ENCODE measurements around the gene A4GALT.

The A4GALT gene

DNA sequence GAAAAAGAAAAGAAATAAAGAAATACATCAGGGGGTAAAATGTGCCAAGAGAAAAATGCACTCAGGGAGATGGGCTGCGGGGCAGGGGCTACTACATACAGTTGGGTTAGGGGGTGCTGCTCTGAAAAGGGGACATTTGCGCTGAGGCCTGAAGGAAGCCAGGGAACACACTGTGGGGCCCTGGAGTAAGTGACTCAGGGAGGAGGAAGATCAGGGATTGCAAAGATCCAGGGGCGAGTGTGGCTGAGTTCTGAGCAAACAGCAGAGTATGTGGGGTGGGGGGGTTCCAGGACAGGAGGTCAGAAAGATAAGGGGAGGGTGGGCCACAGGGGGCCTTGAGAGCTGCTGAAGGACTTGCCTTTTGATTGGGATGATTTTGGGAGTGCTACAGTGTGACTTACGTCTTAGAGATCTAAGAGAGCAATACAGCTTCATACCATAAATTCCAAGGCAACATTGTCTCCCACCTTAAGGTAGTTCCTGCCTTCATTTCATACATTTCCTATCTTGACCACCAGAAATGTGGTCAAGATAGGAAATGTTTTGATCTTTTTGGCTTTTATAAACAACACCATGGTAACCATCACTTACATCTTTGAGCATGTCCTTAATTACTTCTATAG is 5.8 kb downstream of the A4GALT start:
- peaks cover 5% of the 10 kb centered on the region for H3K27me3 ChIP-seq (ENCODE audit: control insufficient read depth, insufficient read depth, low read length)
- no peak overlapping the region for H3K4me2 ChIP-seq (ENCODE audit: low read length)
- peaks cover 12% of the 10 kb centered on the region for H3K4me1 ChIP-seq (ENCODE audit: control insufficient read depth, insufficient read depth, low read length)
- H3K9me3 ChIP-seq (replicated peaks; ENCODE audit: low read length): no peaks in the 10 kb centered on the region
- H3K9ac ChIP-seq (ENCODE audit: low read depth, low read length): no peak overlapping the region
- H3K36me3 ChIP-seq (ENCODE audit: insufficient read depth, low read length): no peaks in the 10 kb centered on the region
- H3K4me3 ChIP-seq (ENCODE audit: low read length): no peak overlapping the region

DNA sequence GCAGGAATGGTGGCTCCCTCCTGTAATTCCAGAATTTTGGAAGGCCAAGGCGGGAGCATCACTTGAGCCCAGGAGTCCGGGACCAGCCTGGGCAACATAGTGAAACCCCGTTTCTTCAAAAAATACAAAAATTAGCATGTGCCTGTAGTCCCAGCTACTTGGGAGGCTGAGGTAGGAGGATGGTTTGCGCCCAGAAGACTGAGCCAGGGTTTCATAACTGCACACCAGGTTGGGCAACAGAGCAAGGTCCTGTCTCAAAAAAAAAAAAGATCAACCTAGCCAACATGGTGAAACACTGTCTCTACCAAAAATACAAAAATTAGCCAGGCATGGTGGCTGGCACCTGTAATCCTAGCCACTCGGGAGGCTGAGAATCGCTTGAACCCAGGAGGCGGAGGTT is 6.4 kb downstream of the A4GALT start:
- peaks cover 6% of the 10 kb centered on the region for H3K4me1 ChIP-seq (ENCODE audit: control insufficient read depth, insufficient read depth, low read length)
- H3K4me2 ChIP-seq (ENCODE audit: low read length): no peak overlapping the region
- no peaks in the 10 kb centered on the region for H3K27me3 ChIP-seq (ENCODE audit: control insufficient read depth, insufficient read depth, low read length)
- H3K9ac ChIP-seq (ENCODE audit: low read depth, low read length): no peak overlapping the region
- H3K4me3 ChIP-seq (ENCODE audit: low read length): no peak overlapping the region
- no peaks in the 10 kb centered on the region for H3K9me3 ChIP-seq (replicated peaks; ENCODE audit: low read length)
- H3K36me3 ChIP-seq (ENCODE audit: insufficient read depth, low read length): no peaks in the 10 kb centered on the region

DNA sequence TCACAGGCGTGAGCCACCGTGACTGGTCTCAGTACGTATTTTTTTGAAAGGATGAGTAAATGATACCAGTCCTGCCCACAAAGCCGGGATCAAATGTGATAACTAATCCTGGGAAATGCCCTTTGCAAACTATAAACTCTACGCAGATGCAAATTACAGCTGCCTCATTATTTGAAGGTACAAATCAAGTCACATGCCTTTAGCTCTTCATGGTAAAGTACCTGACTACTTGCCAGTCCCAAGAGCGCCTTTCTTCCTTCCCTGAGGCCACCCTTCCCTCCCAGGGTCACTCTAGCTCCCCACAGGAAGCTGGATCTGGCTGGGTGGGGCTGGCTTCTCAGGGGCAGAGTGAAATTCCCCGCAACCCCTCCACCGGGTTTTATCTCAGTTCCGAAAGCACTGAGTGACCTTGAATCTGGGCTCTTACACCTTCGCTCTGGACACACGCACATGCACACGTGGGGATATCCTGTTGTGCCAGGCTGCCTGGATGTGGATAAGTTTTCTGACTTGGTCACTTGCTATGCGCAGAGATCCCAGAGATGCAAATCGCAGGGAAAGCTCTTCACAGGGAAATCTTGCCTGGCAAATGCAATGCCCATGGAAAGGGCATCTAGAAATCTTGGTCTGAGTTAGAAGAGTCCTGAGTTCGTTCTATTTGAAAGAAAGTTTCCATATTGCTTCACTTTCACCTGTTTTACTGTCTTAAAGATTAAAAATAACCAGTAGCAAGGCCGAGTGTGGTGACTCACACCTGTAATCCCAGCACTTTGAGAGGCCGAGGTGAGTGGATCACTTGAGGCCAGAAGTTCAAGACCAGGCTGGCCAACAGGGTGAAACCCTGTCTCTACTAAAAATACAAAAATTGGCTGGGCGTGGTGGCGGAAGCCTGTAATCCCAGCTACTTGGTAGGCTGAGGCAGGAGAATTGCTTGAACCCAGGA is 8.5 kb downstream of the A4GALT start:
- Histone ChIP-seq H3K4me2 (ENCODE audit: low read length) (no peak overlapping the region), H3K9me3 (replicated peaks; ENCODE audit: low read length) (no peaks in the 10 kb centered on the region), H3K36me3 (ENCODE audit: insufficient read depth, low read length) (no peaks in the 10 kb centered on the region), H3K9ac (ENCODE audit: low read depth, low read length) (no peak overlapping the region), H3K4me3 (ENCODE audit: low read length) (no peak overlapping the region), H3K4me1 (ENCODE audit: control insufficient read depth, insufficient read depth, low read length) (peaks cover 3% of the 10 kb centered on the region), H3K27me3 (ENCODE audit: control insufficient read depth, insufficient read depth, low read length) (no peaks in the 10 kb centered on the region)

DNA sequence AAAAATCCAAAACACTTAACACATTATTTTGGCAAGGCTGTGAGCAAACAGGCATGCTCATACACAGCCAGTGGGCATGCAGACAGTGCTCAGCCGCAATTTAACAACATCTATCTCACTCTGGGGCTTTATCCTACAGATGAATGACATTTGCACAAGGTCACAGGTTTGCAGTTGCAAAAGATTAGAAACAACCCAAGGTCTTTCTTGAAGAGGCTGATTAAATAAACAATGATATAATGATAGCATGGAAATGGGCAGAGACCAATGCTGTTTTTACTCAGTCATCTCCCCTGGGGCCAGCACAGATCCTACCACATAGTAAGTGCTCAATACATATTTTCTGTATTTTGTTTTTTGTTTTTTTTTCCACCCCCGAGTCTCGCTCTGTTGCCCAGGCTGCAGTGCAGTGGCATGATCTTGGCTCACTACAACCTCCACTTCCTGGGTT is 9.4 kb downstream of the A4GALT start:
- no peaks in the 10 kb centered on the region for H3K9me3 ChIP-seq (replicated peaks; ENCODE audit: low read length)
- no peaks in the 10 kb centered on the region for H3K27me3 ChIP-seq (ENCODE audit: control insufficient read depth, insufficient read depth, low read length)
- no peak overlapping the region for H3K4me3 ChIP-seq (ENCODE audit: low read length)
- H3K4me2 ChIP-seq (ENCODE audit: low read length): no peak overlapping the region
- no peaks in the 10 kb centered on the region for H3K36me3 ChIP-seq (ENCODE audit: insufficient read depth, low read length)
- no peaks in the 10 kb centered on the region for H3K4me1 ChIP-seq (ENCODE audit: control insufficient read depth, insufficient read depth, low read length)
- H3K9ac ChIP-seq (ENCODE audit: low read depth, low read length): no peak overlapping the region

GRCh38 chr22:42708417-42708816 is 12.3 kb downstream of the A4GALT start:
- Histone ChIP-seq H3K27me3 (ENCODE audit: control insufficient read depth, insufficient read depth, low read length) (no peaks in the 10 kb centered on the region), H3K4me1 (ENCODE audit: control insufficient read depth, insufficient read depth, low read length) (no peaks in the 10 kb centered on the region), H3K9ac (ENCODE audit: low read depth, low read length) (no peak overlapping the region), H3K4me2 (ENCODE audit: low read length) (no peak overlapping the region), H3K9me3 (replicated peaks; ENCODE audit: low read length) (no peaks in the 10 kb centered on the region), H3K36me3 (ENCODE audit: insufficient read depth, low read length) (no peaks in the 10 kb centered on the region), H3K4me3 (ENCODE audit: low read length) (no peak overlapping the region)

DNA sequence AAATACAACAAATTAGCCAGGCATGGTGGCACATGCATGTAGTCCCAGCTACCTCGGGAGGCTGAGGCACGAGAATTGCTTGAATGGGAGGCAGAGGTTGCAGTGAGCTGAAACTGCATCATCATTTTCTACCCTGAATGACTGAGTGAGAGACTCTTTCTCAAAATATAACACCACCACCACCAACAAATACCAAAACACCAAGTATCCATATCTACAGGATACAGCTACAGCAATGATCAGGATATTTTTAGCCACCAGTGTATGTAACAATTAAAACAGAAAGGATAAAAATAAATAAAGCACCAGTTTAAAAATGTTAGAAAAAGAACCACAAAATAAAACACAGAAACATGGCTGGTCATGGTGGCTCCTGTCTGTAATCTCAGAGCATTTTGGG is 13.2 kb downstream of the A4GALT start:
- no peaks in the 10 kb centered on the region for H3K4me1 ChIP-seq (ENCODE audit: control insufficient read depth, insufficient read depth, low read length)
- H3K4me3 ChIP-seq (ENCODE audit: low read length): no peak overlapping the region
- no peaks in the 10 kb centered on the region for H3K27me3 ChIP-seq (ENCODE audit: control insufficient read depth, insufficient read depth, low read length)
- no peak overlapping the region for H3K4me2 ChIP-seq (ENCODE audit: low read length)
- H3K9ac ChIP-seq (ENCODE audit: low read depth, low read length): no peak overlapping the region
- no peaks in the 10 kb centered on the region for H3K9me3 ChIP-seq (replicated peaks; ENCODE audit: low read length)
- no peaks in the 10 kb centered on the region for H3K36me3 ChIP-seq (ENCODE audit: insufficient read depth, low read length)

DNA sequence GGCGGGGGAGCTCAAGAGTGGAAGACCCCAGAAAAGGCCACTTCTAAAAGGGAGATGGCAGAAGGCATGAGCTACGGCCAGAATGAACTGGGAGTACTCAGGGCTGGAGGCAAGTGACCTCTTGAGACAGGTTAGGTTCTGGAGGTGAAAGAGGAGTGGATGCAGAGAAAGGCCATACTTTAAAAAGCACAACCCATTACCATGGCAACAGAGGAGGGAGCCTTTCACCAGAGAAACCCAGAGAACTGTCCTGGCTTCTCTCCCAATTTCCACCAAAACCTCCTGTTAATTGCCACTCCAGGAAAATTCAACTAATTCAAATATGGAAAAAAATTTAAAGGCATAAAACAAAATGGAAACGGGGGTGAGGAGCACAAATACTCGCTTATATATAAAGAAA is 15.8 kb downstream of the A4GALT start:
- Histone ChIP-seq H3K4me1 (ENCODE audit: control insufficient read depth, insufficient read depth, low read length) (no peaks in the 10 kb centered on the region), H3K4me3 (ENCODE audit: low read length) (no peak overlapping the region), H3K4me2 (ENCODE audit: low read length) (no peak overlapping the region), H3K36me3 (ENCODE audit: insufficient read depth, low read length) (no peaks in the 10 kb centered on the region), H3K9me3 (replicated peaks; ENCODE audit: low read length) (no peaks in the 10 kb centered on the region), H3K27me3 (ENCODE audit: control insufficient read depth, insufficient read depth, low read length) (no peaks in the 10 kb centered on the region), H3K9ac (ENCODE audit: low read depth, low read length) (no peak overlapping the region)

DNA sequence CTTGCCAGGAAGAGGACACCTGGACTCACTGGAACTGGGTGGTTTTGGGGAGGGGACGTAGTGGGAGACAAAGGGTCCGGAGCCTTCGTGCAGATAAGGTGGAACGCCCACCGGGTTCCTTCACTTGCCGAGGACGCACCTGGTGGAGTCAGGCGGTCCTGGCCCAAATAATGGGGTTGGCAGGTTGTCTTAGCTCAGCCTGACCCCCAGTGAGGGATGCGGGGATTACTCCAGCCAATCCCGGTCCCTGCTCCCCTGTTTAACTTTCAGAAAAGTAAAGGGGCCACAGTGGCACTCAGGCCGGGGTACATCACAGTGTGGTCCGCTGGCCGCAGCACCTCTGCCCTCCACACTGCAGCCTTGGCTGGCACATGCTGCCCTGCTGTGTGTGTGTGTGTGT is 18.0 kb downstream of the A4GALT start:
- H3K4me3 ChIP-seq (ENCODE audit: low read length): no peak overlapping the region
- peaks cover 20% of the 10 kb centered on the region for H3K4me1 ChIP-seq (ENCODE audit: control insufficient read depth, insufficient read depth, low read length)
- H3K27me3 ChIP-seq (ENCODE audit: control insufficient read depth, insufficient read depth, low read length): no peaks in the 10 kb centered on the region
- no peak overlapping the region for H3K4me2 ChIP-seq (ENCODE audit: low read length)
- no peaks in the 10 kb centered on the region for H3K9me3 ChIP-seq (replicated peaks; ENCODE audit: low read length)
- no peak overlapping the region for H3K9ac ChIP-seq (ENCODE audit: low read depth, low read length)
- H3K36me3 ChIP-seq (ENCODE audit: insufficient read depth, low read length): no peaks in the 10 kb centered on the region

GRCh38 chr22:42701694-42702093 is 19.0 kb downstream of the A4GALT start:
- H3K4me3 ChIP-seq (ENCODE audit: low read length): no peak overlapping the region
- no peaks in the 10 kb centered on the region for H3K9me3 ChIP-seq (replicated peaks; ENCODE audit: low read length)
- H3K4me1 ChIP-seq (ENCODE audit: control insufficient read depth, insufficient read depth, low read length): peaks cover 26% of the 10 kb centered on the region
- H3K36me3 ChIP-seq (ENCODE audit: insufficient read depth, low read length): no peaks in the 10 kb centered on the region
- H3K4me2 ChIP-seq (ENCODE audit: low read length): no peak overlapping the region
- no peaks in the 10 kb centered on the region for H3K27me3 ChIP-seq (ENCODE audit: control insufficient read depth, insufficient read depth, low read length)
- H3K9ac ChIP-seq (ENCODE audit: low read depth, low read length): no peak overlapping the region

- Histone ChIP-seq H3K36me3 (ENCODE audit: insufficient read depth, low read length) (no peaks in the 10 kb centered on the region), H3K9me3 (replicated peaks; ENCODE audit: low read length) (no peaks in the 10 kb centered on the region), H3K27me3 (ENCODE audit: control insufficient read depth, insufficient read depth, low read length) (no peaks in the 10 kb centered on the region), H3K4me2 (ENCODE audit: low read length) (no peak overlapping the region), H3K4me1 (ENCODE audit: control insufficient read depth, insufficient read depth, low read length) (peaks cover 26% of the 10 kb centered on the region), H3K9ac (ENCODE audit: low read depth, low read length) (no peak overlapping the region), H3K4me3 (ENCODE audit: low read length) (no peak overlapping the region)
Measured at GRCh38 chr22:42700901-42701300, 19.8 kb downstream of the A4GALT start.

DNA sequence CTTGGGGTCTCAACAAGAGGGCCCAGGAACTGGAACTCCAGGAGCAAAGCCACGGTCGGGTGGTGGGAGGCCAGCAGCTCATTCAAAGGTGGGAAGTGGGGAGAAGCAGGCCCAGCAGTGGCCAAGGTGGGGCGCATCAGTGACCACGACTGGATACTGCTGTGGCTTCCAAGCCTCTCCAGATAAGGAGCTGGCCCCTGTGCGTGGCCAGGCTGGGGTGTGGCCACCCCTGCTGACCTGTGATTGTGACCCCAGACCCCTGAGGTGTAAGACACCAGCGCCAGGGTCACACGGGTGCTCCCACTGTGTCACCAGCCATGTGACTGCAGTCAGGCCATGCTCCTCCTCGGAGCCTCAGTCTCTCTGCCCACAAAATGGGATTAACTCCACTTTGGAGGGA is 20.3 kb downstream of the A4GALT start:
- Histone ChIP-seq H3K36me3 (ENCODE audit: insufficient read depth, low read length) (no peaks in the 10 kb centered on the region), H3K27me3 (ENCODE audit: control insufficient read depth, insufficient read depth, low read length) (no peaks in the 10 kb centered on the region), H3K4me1 (ENCODE audit: control insufficient read depth, insufficient read depth, low read length) (peaks cover 26% of the 10 kb centered on the region), H3K9me3 (replicated peaks; ENCODE audit: low read length) (no peaks in the 10 kb centered on the region), H3K4me3 (ENCODE audit: low read length) (no peak overlapping the region), H3K9ac (ENCODE audit: low read depth, low read length) (no peak overlapping the region), H3K4me2 (ENCODE audit: low read length) (no peak overlapping the region)

GRCh38 chr22:42699976-42700352 is 20.7 kb downstream of the A4GALT start:
- H3K4me1 ChIP-seq (ENCODE audit: control insufficient read depth, insufficient read depth, low read length): peaks cover 26% of the 10 kb centered on the region
- no peak overlapping the region for H3K4me3 ChIP-seq (ENCODE audit: low read length)
- no peaks in the 10 kb centered on the region for H3K36me3 ChIP-seq (ENCODE audit: insufficient read depth, low read length)
- H3K9me3 ChIP-seq (replicated peaks; ENCODE audit: low read length): no peaks in the 10 kb centered on the region
- no peaks in the 10 kb centered on the region for H3K27me3 ChIP-seq (ENCODE audit: control insufficient read depth, insufficient read depth, low read length)
- H3K9ac ChIP-seq (ENCODE audit: low read depth, low read length): no peak overlapping the region
- H3K4me2 ChIP-seq (ENCODE audit: low read length): no peak overlapping the region
